Measurements from ENCODE around the gene TSKU.
A peak's percentile ranks its signal among the peaks of the same experiment; 100 is the strongest.
"Not testable (repeated sequence)": the region's sequence is repeated elsewhere in the genome, so short reads cannot be mapped to it uniquely, and the experiment has no call there.

Gene TSKU

GRCh38 chr11:76791002-76791770 lies 8.0 kb downstream of the TSKU start:
- DNase-seq = not testable (repeated sequence)

- DNase-seq = no peak
These were observed 8.7 kb downstream of the TSKU start for GRCh38 chr11:76791861-76792260.

GRCh38 chr11:76792505-76793264 lies 9.5 kb downstream of the TSKU start:
- DNase-seq = no peak

DNA sequence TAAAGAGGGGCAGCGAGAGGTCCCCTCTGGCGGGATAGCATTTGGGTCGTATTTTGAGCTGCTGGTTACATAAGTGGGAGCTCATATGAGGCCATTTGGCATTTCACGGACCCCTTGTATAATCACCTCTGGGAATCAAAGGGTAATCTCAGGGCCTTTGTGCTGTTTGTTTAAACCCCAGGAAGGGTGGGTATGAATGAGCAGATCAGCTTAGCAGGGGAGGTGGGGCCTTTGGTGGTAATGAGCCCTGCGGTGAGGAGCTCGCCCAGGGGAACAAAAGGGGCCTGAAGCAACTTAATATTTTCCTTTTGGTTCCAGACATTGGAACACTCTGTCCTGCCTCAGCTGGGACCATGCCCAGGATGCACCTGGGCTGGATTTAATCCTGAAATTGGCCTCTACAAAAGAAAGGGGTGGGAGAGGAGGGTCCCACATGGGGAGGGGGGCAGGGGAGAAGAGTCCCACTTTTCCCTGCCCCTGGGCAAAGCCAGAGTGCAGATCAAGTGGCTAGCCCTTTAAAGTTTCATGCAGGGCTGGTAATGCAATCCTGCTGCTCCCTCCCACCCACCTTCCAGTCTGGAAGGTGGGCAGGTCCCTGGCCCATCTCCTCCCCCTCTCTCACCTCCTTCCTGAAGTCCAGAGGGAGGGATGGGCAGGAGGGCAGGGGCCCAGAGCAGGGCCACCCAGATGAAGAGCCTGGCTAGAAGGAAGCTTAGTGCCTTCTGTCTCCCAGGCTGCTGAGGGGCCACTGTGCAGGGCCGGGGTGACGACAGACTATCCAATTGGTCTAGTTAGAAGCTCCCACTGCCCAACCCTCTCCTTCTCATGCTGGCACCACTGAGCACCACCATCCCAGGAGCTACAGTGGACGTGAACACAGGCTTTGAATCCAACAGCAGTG lies 10.5 kb downstream of the TSKU start:
- no peak for DNase-seq

DNA sequence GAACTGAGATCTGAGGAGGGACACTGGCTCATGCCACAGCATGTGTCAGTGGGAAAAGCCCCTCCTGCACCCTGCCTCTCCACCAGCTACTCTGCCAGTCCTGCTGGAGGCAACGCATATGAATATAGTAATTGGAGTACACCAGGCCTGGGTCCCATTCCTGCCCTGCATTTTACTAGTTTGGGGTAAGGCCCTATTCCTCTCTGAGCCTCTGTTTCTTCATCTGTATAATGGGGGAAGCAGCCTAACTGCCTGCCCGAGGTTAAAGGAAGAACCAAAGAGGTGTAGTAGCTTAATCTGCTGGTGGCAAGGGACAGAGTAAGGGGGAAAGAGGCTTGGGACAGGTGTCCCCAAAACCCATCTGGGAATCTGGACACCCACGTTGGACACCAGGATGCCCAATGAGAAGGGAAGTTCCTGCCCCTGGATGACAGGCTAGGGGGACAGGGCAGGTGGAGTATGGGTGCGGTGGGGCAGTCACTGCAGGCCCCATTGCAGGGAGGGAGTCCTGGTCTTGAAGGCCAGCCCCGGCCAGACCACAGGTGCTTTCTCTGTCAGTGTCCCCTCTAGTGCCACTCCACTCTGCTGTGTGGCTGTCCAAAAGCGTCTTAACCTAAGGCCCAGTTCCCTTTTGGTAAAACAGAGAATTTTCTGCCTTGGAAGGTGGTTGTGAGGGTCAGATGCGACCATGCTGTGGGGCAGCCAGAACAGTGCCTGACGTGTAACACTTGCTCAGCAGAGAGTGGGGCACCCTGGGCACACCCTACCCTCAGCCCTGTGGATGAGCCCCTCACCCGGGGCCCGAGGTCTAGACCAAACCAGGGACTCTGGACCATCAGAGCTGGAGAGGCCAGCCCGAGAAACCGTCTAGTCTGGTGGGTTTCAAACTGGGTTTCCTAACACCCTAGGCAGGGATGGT lies 11.5 kb downstream of the TSKU start:
- DNase-seq = no peak

DNA sequence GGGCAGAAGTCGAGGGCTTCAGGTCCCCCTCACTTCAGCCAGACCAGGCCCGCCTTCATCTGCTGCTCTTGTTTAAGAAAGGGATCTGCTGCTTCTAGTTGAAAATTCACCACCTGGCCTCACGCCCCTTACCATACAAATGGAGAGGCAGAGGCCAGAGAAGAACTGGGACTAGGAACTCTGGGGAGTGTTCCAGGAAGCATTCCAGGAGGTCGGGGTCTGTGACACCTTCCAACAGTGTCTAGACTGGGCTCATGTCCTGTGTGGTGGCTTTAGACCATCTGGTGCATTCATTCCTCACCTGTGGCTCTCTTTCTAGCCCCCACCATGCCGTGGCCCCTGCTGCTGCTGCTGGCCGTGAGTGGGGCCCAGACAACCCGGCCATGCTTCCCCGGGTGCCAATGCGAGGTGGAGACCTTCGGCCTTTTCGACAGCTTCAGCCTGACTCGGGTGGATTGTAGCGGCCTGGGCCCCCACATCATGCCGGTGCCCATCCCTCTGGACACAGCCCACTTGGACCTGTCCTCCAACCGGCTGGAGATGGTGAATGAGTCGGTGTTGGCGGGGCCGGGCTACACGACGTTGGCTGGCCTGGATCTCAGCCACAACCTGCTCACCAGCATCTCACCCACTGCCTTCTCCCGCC lies 12.3 kb downstream of the TSKU start:
- no peak for DNase-seq

DNA sequence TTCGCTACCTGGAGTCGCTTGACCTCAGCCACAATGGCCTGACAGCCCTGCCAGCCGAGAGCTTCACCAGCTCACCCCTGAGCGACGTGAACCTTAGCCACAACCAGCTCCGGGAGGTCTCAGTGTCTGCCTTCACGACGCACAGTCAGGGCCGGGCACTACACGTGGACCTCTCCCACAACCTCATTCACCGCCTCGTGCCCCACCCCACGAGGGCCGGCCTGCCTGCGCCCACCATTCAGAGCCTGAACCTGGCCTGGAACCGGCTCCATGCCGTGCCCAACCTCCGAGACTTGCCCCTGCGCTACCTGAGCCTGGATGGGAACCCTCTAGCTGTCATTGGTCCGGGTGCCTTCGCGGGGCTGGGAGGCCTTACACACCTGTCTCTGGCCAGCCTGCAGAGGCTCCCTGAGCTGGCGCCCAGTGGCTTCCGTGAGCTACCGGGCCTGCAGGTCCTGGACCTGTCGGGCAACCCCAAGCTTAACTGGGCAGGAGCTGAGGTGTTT lies 12.8 kb downstream of the TSKU start:
- DNase-seq = no peak

DNA sequence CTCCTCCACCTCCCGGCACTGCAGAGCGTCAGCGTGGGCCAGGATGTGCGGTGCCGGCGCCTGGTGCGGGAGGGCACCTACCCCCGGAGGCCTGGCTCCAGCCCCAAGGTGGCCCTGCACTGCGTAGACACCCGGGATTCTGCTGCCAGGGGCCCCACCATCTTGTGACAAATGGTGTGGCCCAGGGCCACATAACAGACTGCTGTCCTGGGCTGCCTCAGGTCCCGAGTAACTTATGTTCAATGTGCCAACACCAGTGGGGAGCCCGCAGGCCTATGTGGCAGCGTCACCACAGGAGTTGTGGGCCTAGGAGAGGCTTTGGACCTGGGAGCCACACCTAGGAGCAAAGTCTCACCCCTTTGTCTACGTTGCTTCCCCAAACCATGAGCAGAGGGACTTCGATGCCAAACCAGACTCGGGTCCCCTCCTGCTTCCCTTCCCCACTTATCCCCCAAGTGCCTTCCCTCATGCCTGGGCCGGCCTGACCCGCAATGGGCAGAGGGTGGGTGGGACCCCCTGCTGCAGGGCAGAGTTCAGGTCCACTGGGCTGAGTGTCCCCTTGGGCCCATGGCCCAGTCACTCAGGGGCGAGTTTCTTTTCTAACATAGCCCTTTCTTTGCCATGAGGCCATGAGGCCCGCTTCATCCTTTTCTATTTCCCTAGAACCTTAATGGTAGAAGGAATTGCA lies 13.5 kb downstream of the TSKU start:
- DNase-seq = no peak

DNA sequence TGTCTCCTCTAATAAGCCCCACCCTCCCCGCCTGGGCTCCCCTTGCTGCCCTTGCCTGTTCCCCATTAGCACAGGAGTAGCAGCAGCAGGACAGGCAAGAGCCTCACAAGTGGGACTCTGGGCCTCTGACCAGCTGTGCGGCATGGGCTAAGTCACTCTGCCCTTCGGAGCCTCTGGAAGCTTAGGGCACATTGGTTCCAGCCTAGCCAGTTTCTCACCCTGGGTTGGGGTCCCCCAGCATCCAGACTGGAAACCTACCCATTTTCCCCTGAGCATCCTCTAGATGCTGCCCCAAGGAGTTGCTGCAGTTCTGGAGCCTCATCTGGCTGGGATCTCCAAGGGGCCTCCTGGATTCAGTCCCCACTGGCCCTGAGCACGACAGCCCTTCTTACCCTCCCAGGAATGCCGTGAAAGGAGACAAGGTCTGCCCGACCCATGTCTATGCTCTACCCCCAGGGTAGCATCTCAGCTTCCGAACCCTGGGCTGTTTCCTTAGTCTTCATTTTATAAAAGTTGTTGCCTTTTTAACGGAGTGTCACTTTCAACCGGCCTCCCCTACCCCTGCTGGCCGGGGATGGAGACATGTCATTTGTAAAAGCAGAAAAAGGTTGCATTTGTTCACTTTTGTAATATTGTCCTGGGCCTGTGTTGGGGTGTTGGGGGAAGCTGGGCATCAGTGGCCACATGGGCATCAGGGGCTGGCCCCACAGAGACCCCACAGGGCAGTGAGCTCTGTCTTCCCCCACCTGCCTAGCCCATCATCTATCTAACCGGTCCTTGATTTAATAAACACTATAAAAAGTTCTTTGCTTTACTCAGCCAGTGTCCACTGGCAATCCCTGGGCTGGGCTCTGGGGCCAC lies 14.4 kb downstream of the TSKU start:
- DNase-seq = no peak

DNA sequence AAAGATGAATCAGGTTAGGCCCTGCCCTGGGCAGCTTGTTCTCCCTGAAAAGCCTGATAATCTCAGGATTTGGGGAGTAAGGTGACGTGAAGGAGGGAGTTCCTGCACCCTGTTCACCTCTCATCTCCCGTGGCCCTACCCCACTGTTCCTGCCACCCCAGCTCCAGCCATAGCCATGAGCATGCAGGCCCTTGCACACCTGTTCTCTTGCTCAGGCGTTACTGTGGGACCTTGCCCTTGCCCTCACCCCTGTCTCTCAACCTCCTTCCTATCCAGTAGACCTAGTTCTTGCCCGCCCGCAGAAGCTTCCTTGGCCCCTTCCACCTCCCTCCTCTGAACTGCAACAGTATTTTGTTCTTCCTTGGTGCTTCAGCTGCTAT lies 15.0 kb downstream of the TSKU start:
- no peak for DNase-seq

DNA sequence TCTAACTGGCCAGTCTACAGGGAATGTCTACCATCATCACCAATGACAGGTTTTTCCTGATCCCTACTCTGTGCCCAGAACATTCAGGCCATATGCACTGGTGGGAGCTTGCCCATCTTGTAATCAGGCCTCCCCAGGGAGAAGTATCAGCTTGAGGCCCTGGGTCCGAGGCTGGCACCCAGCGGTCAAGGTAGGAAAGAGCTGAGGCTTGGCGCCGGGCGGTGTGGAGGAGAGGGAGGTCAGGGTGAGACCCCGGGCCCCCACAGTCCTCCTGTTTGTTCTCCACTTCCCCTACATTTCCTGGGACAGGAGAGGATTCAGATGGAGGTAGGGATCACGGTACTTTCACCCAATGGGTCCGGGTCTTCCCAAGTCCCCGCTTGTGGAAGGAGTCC lies 15.5 kb downstream of the TSKU start:
- no peak for DNase-seq

GRCh38 chr11:76799066-76799804 lies 16.1 kb downstream of the TSKU start:
- DNase-seq = peak; percentile 74

DNA sequence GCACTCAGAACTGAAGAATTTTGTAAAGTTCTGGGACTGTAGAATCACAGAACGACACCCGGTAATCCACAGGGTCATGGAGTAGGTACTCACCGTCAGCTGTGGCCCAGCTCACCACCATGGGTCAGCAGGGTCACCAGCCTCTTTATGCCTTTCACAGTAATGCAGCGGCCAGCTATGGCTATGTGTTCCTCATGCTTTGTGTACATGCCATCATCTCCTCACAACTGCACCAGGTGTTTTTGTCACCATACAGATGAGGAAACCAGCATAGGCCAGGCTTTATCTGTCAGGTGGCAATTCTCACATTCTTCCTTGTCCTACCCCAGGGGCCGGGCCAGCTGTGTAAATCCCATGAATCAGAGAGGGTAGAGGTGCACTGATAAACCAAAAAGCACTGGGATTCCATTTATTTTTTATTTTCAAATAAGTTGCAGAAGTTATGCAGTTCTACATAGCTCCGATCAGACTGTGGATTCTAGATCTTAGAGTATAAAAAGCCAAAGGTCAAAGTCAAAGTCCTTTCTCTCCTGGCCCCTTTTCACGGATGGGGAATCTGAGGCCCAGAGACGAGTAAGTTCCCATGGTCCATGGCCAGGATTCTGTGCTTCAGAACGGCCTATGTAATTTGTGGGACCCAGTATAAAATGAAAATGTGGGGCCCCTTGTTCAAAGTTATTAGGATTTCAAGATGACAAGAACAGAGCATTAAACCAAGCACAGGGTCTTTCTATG lies 17.5 kb downstream of the TSKU start:
- DNase-seq = no peak

- no peak for DNase-seq
These were observed 18.1 kb downstream of the TSKU start for GRCh38 chr11:76801225-76801624.

DNA sequence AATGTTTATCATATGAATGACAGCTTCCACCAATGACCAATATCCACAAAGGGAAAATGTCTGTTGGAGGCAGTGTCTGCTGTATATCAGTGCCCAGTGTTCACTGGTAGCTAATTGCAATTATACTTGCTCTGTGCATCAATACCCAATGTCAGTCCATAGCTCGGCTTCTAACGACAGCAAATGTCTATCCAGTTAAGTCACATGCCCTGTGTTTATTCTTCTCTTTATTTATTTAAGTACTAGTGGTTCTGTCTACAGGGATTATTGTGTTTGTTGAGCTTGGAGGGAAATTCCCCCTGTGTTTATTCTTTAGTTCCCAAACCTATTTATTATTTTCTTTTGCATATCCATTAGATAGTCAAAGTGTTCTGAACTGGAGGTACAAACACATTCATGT lies 18.6 kb downstream of the TSKU start:
- no peak for DNase-seq

GRCh38 chr11:76802151-76802550 lies 19.0 kb downstream of the TSKU start:
- DNase-seq = no peak

DNA sequence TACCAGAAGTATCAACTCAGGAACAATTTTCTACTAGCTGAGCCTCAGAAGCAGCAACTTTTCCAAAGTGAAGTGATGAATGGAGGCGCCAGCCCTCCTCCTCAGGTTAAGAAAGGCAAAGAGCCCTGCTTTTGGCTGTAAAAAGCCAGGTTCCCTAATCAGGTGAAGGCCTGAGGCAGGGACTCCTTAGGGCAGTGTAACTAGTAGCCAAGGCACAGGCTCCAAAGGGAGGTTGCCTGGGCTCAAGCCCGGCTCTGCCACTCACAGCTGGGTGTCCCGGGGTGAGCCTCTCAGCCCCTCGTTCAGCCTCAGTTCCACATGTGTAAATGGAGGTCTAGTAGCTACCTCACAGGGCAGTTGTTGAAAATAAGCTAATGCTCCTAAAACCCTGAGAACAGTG lies 19.5 kb downstream of the TSKU start:
- DNase-seq = no peak

GRCh38 chr11:76803023-76803422 lies 19.9 kb downstream of the TSKU start:
- no peak for DNase-seq

Data from CD4-positive, alpha-beta T cell treated with Interferon gamma for 1 hour (primary cell).